Hepatocyte (in vitro differentiated cells): Measurements from ENCODE around the gene BOLL. TPM values are rescaled to one million over a fixed set of nuclear protein-coding genes. Genes with fewer than 3 reads are reported as not detected.

Source experiments
- DNase-seq: peaks from one replicate; pipeline ENCODE4 v3.0.0-alpha.2; 2016; ENCODE audit warnings: low spot score
- H2AFZ ChIP-seq: fragments of 200-600 bp; sonication (generic); 2 replicates; pipeline ENCODE4 v1.6.0; 2016; ENCODE audit warnings: antibody characterized with exemption, mild to moderate bottlenecking
- H3K27ac ChIP-seq: fragments of 200-600 bp; sonication (generic); 2 replicates; pipeline ENCODE4 v1.5.1; 2016; ENCODE audit warnings: mild to moderate bottlenecking
- H3K27me3 ChIP-seq: fragments of 200-600 bp; sonication (generic); 2 replicates; pipeline ENCODE4 v1.6.1; 2016
- H3K36me3 ChIP-seq: fragments of 200-600 bp; sonication (generic); replicated peaks from 2 replicates; pipeline ENCODE4 v1.5.1; 2016; ENCODE audit warnings: low read depth; ENCODE audit not compliant: insufficient read depth
- H3K4me1 ChIP-seq: fragments of 200-600 bp; sonication (generic); 2 replicates; pipeline ENCODE4 v1.5.1; 2016; ENCODE audit warnings: mild to moderate bottlenecking, moderate library complexity; ENCODE audit not compliant: insufficient read depth
- H3K4me2 ChIP-seq: fragments of 200-600 bp; sonication (generic); 2 replicates; pipeline ENCODE4 v1.6.0; 2016
- H3K4me3 ChIP-seq: fragments of 200-600 bp; sonication (generic); 2 replicates; pipeline ENCODE4 v1.5.1; 2016; ENCODE audit warnings: mild to moderate bottlenecking
- H3K79me2 ChIP-seq: fragments of 200-600 bp; sonication (generic); 2 replicates; pipeline ENCODE4 v1.6.0; 2017; ENCODE audit warnings: mild to moderate bottlenecking
- H3K9me2 ChIP-seq: fragments of 200-600 bp; sonication (generic); replicated peaks from 2 replicates; pipeline ENCODE4 v1.6.0; 2017; ENCODE audit warnings: mild to moderate bottlenecking; ENCODE audit not compliant: insufficient read depth
- H3K9me3 ChIP-seq: fragments of 200-600 bp; sonication (generic); 2 replicates; pipeline ENCODE4 v1.5.1; 2016; ENCODE audit warnings: low read depth, mild to moderate bottlenecking
- H4K20me1 ChIP-seq: fragments of 200-600 bp; sonication (generic); 2 replicates; pipeline ENCODE4 v1.6.0; 2016; ENCODE audit warnings: mild to moderate bottlenecking; ENCODE audit not compliant: insufficient read depth, poor library complexity, severe bottlenecking
- CTCF ChIP-seq: fragments of 200-600 bp; sonication (generic); IDR thresholded peaks from 2 replicates; pipeline ENCODE4 v1.5.1; 2016; ENCODE audit warnings: antibody characterized with exemption, mild to moderate bottlenecking; ENCODE audit not compliant: poor library complexity
- EZH2 ChIP-seq: fragments of 200-600 bp; sonication (generic); IDR thresholded peaks from 2 replicates; pipeline ENCODE4 v1.6.1; 2016; ENCODE audit warnings: antibody characterized with exemption, mild to moderate bottlenecking, borderline replicate concordance
- EZH2phosphoT487 ChIP-seq: fragments of 200-600 bp; sonication (generic); IDR thresholded peaks from one replicate; pipeline ENCODE4 v1.6.1; 2018; ENCODE audit warnings: antibody characterized with exemption, mild to moderate bottlenecking, low read depth, moderate library complexity; ENCODE audit not compliant: unreplicated experiment, severe bottlenecking
- WGBS: methylation state at CpG from one replicate; pipeline ENCODE4 v1.1.6; 2016; ENCODE audit warnings: low lambda C conversion rate; ENCODE audit errors: missing lambda C conversion rate; 5-methylcytosine and 5-hydroxymethylcytosine counted together
- polyA plus RNA-seq: library from polyadenylated mRNA; unstranded; fragments of >200 nt; fragmentation: Nextera tagmentation; extraction: Ambion mirVana; gene quantifications from 2 replicates; pipeline ENCODE4 v1.2.1, GENCODE V29; 2016
- total RNA-seq: library from RNA; depleted of rRNA; stranded (reverse); fragments of >200 nt; gene quantifications from 2 replicates; pipeline ENCODE4 v1.2.3, GENCODE V29; 2014

BOLL gene
- total and polyA plus RNA-seq, 2 experiments from 2014 or later: not detected

- Histone ChIP-seq H4K20me1 (no peaks in the 10 kb centered on the region), H3K4me1 (peaks cover 5% of the 10 kb centered on the region), H3K36me3 (no peaks in the 10 kb centered on the region), H3K9me2 (no peaks in the 10 kb centered on the region), H3K27ac (no peak overlapping the region), H2AFZ (no peak overlapping the region), H3K4me3 (no peak overlapping the region), H3K79me2 (no peaks in the 10 kb centered on the region), H3K27me3 (peaks cover 1% of the 10 kb centered on the region), H3K9me3 (no peaks in the 10 kb centered on the region), H3K4me2 (no peak overlapping the region)
- 65% methylated on average over 2 of the region's 2 CpGs for WGBS
- no peak for DNase-seq
- no peak for TF ChIP-seq EZH2
- no peak for TF ChIP-seq CTCF
- no peak for TF ChIP-seq EZH2phosphoT487
Measured at GRCh38 chr2:197800091-197800490, 15.0 kb upstream of the BOLL start.

- TF ChIP-seq EZH2 (no peak), CTCF (no peak), EZH2phosphoT487 (no peak)
- Histone ChIP-seq H3K9me2 (no peaks in the 10 kb centered on the region), H4K20me1 (no peaks in the 10 kb centered on the region), H3K27ac (no peak overlapping the region), H2AFZ (no peak overlapping the region), H3K4me2 (no peak overlapping the region), H3K4me3 (no peak overlapping the region), H3K9me3 (no peaks in the 10 kb centered on the region), H3K27me3 (no peaks in the 10 kb centered on the region), H3K36me3 (no peaks in the 10 kb centered on the region), H3K79me2 (no peaks in the 10 kb centered on the region), H3K4me1 (peaks cover 5% of the 10 kb centered on the region)
- DNase-seq: no peak
- 68% methylated on average over 3 of the region's 3 CpGs for WGBS
Measured at GRCh38 chr2:197799068-197799467, 13.9 kb upstream of the BOLL start.

- Histone ChIP-seq H3K27me3 (peaks cover 5% of the 10 kb centered on the region), H3K4me1 (no peaks in the 10 kb centered on the region), H3K9me3 (no peaks in the 10 kb centered on the region), H3K36me3 (no peaks in the 10 kb centered on the region), H2AFZ (no peak overlapping the region), H3K27ac (no peak overlapping the region), H4K20me1 (no peaks in the 10 kb centered on the region), H3K4me3 (no peak overlapping the region), H3K79me2 (no peaks in the 10 kb centered on the region), H3K9me2 (no peaks in the 10 kb centered on the region), H3K4me2 (no peak overlapping the region)
- no peak for TF ChIP-seq CTCF
- no peak for TF ChIP-seq EZH2phosphoT487
- TF ChIP-seq EZH2: no peak
- WGBS: 52% methylated on average over 4 of the region's 4 CpGs
- DNase-seq: no peak
Measured at GRCh38 chr2:197798187-197798586, 13.1 kb upstream of the BOLL start.

- H3K4me3 ChIP-seq: no peak overlapping the region
- H3K27me3 ChIP-seq: peaks cover 14% of the 10 kb centered on the region
- H4K20me1 ChIP-seq: no peaks in the 10 kb centered on the region
- no peaks in the 10 kb centered on the region for H3K79me2 ChIP-seq
- no peak for TF ChIP-seq EZH2
- TF ChIP-seq CTCF: no peak
- no peak for TF ChIP-seq EZH2phosphoT487
- no peaks in the 10 kb centered on the region for H3K4me1 ChIP-seq
- no peak overlapping the region for H3K27ac ChIP-seq
- no peak for DNase-seq
- H3K4me2 ChIP-seq: no peak overlapping the region
- no peak overlapping the region for H2AFZ ChIP-seq
- no peaks in the 10 kb centered on the region for H3K9me2 ChIP-seq
- H3K9me3 ChIP-seq: no peaks in the 10 kb centered on the region
- no peaks in the 10 kb centered on the region for H3K36me3 ChIP-seq
Measured at GRCh38 chr2:197795277-197795676, 10.2 kb upstream of the BOLL start.
